Measurements from ENCODE around the gene AWAT2.

DNA sequence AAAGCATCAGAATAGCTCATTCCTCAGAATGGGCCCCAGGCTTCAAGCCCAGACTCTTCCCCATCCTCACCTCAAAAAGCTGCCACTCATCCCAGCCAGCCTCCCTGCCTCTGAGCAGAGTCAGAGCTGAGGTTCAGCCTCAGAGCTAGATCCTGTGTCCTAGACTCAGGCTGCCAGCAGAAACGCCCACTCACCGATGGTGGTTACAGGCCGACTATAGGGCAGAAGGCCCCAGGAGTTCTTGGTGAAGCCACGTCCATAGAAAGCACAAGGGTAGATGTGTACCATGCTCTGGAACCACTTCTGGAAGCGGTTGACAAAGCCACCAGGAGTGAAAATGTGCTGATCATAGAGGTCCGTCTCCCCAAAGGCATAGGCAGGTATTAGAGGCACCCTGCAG, 7.7 kb downstream of the AWAT2 start:
- TF ChIP-seq TAF1 (IDR thresholded peaks at IDR 0.05; ENCODE audit: low read depth, low read length) = no peak
- no peak for TF ChIP-seq POLR2AphosphoS5 (IDR thresholded peaks at IDR 0.05; ENCODE audit: low read depth, low read length)
- no peak for TF ChIP-seq POLR2A (IDR thresholded peaks at IDR 0.05; ENCODE audit: low read depth, low read length)
